NOMO-1 treated with DMSO at 0.1 percent for 48 hours (cell line): ENCODE measurements around the gene PSAPL1.
"Not testable (repeated sequence)": the region's sequence is repeated elsewhere in the genome, so short reads cannot be mapped to it uniquely, and the experiment has no call there.

Source experiments
- DNase-seq: peaks from one replicate; lab custom pipeline; 2025; ENCODE audit not compliant: unreplicated experiment; lab: John Stamatoyannopoulos, UW

Gene PSAPL1

DNA sequence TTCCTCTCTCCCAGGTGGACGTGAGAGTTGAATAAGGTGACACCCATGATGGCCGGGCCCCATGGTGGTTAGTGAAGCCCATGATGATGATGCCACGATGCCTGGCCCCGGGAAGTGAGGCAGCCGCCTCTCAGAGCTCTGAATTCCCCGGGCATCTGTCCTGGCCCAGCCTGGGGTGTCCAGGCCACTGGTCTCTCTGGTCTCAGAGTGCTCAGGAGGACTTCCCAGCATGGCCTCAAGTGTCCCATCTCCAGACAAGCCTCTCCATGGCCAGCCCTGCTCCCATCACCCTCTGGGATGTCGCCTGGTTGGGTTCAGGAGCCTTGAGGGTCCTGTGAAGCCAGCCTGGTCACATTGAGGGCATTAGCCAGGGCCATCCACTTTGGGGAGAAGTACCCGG, 24.7 kb upstream of the PSAPL1 start:
- no peak for DNase-seq

DNA sequence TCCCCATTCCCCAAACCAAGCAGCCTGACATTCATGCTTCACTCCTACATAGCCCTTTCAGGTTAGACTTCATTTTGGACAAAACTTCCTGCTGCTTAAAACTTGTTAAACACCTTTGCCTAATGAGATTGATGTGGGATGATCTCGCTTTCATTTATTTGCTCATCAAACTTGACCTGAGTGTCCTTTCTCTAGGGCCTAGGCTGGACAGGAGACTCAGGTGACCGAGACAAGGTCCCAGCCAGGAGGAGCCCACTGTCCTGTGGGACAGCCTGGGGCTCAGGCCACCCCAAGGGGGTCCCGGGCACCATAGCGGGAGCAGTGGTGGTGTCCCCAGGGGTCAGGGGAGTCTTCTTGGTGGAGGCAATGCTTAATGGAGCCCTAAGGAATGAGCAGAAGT, 23.7 kb upstream of the PSAPL1 start:
- no peak for DNase-seq

DNA sequence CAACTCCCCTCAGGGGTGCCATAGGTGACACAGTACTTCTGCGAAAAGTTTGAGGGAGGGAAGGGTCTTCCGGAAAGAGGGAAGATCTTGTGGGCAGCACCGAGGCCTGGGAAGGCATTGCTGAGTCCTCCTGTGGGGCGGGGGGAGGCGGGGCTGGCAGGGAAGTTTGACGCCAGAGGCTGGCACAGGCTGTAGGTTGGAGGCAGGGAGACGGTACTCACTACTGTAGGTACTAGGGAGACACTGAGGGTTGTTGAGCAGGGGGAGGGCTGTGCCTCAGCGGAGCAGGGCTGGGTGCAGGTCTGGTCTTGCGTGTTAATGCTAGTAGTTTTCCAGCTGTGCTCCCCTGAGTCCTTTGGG, 23.3 kb upstream of the PSAPL1 start:
- no peak for DNase-seq

DNA sequence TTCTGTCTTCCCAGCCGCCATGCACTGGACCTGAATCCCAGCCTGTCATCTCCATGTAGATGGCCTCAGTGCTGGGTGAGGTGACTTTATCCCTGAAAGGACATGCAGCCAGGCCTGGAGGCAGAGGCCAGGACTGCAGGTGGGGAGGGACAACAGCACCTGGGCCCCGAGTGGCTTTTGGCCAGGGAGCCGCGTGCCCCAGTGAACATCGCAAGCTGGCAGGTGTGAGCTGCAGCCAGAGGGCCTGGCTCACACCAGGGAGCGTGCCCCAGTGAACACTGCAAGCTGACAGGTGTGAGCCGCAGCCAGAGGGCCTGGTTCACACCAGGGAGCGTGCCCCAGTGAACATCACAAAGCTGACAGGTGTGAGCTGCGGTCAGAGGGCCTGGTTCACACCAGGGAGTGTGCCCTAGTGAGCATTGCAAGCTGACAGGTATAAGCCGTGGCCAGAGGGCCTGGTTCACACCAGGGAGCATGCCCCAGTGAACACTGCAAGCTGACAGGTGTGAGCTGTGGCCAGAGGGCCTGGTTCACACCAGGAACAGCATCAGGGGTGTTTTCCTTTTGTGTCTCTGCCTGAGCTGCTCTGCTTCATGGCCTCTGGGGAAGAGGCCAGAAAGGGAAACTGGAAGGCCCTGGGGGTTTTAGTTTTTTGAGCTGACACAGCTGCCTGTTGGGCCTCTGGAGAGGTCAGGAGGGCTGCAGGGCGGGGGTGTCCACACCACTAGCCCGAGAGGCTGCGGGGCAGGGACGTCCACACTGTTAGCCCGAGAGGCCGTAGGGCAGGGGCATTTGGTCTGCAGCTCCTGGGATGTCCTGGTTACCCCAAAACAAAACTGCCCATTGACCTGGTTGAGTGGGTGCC, 22.7 kb upstream of the PSAPL1 start:
- no peak for DNase-seq

DNA sequence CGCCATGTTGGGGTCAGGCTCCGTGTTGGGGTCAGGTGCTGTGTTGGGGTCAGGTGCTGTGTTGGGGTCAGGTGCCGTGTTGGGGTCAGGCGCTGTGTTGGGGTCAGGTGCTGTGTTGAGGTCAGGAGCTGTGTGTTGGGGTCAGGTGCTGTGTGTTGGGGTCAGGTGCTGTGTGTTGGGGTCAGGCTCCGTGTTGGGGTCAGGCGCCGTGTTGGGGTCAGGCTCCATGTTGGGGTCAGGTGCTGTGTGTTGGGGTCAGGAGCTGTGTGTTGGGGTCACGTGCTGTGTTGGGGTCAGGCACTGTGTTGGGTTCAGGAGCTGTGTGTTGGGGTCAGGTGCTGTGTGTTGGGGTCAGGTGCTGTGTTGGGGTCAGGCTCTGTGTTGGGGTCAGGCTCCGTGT, 18.1 kb upstream of the PSAPL1 start:
- not testable (repeated sequence) for DNase-seq

DNA sequence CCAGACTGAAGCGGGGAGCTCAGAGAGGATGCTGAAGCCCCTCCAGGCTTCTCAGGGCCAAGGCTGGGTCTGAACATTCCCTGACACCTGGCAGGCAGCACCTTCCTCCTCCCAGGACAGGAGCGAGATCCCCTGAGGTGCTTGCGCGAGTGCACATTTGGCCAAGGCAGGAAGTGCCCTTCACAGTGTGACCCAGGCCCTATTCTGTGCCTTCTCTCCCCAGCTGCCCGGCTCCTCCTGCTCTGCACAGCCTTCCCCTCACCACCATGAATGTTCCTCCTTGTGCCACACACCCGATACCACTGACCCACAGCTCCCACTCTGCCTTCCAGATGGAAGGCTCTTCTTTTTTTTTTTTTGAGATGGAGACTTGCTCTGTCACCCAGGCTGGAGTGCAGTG, 17.1 kb upstream of the PSAPL1 start:
- no peak for DNase-seq

DNA sequence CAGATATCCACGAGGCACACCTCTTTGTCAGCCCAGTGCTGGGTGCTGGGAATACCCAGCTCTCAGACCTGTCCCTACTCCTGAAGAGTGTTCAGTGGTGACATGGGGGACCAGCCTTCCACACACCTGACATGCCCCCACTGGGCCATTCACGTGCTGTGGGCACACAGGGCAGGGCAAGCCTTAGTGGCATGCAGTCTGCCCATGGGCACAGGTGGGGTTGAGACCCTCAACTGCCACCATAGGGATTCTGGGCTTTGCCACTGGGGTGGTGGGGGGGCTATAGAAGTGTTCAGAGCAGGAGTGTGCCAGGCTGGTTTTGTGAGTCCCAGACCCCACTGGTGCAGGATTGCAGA, 16.7 kb upstream of the PSAPL1 start:
- no peak for DNase-seq

DNA sequence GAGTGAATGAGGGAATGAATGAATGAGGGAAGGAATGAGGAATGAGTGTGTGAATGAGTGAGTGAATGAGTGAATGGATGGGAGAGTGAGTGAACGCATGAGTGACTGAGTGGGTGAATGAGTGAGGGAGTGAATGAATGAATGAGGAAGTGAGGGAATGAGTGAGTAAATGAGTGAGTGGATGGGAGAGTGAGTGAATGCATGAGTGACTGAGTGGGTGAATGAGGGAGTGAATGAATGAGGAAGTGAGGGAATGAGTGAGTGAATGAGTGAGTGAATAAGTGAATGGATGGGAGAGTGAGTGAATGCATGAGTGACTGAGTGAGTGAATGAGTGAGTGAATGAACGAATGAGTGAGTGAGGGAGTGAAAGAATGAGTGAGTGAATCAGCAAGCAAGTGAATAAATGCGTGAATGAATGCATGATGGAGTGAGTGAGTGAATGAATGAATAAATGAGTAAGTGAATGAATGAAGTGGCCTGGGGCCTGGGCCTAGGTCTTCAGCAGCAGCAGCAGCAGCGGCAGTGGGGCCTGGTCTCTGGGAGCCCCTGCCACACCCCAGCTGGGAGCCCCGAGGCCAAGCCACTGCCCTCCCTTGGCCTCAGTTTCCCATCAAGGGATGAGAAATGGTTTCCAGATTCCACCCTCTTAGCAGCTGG, 16.2 kb upstream of the PSAPL1 start:
- DNase-seq = no peak

DNA sequence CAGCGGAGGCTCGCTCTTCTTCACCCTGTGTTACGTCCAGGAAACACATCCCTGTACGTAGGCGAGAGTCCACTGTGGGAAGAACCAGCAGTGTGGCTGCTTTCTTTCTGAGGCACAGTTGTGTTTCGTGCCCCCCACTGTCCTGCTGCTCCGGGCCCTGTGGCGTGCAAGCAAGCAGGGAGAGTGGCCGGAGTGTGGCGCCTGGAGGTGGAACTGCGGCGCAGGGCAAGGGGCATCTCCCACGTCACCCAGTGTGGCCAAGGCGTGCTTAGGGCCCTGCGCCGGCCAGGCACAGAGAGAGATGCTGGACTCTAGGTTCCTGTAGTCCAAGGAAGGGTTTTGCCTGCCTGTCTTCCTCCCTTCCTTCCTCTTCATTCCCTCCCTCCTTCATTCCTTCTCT, 13.3 kb upstream of the PSAPL1 start:
- DNase-seq = no peak

DNA sequence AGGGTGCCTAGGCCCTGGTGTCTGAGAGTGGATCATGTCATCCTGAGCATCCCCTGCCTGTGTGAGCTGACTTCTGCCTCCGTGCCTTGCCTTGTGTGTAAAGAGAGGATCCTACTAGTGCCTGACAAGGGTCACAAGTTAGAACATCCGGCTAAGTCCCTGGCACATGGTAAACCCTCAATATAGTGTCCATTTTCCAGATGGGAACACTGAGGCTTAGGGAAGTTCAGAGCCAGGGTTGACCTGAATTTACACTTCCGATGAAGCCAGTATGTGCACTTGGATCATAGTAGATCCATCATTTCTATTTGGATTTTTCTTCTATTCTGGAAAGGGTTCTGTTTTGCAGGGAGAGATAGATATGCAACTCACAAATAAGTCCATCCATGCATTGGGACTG, 12.5 kb upstream of the PSAPL1 start:
- DNase-seq = no peak

DNA sequence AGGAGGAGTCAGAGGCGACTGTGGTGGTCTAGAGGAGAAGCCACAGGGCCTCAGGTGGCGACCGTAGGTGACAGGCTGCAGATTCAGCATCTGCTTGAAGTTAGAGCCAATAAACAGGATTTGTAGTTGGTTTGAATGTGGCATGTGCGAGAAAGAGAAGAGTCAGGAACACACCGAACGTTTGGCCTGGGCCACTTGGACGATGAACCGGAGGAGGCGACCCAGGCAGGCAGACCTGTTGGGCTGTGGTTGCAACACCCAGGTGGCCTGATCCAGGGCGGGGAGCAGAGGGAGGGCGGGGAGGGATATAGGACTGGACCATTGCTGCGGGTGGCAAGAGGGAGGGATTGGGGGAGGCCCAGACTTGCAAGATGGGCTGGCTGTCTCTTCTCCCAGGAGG, 10.0 kb upstream of the PSAPL1 start:
- DNase-seq = no peak

DNA sequence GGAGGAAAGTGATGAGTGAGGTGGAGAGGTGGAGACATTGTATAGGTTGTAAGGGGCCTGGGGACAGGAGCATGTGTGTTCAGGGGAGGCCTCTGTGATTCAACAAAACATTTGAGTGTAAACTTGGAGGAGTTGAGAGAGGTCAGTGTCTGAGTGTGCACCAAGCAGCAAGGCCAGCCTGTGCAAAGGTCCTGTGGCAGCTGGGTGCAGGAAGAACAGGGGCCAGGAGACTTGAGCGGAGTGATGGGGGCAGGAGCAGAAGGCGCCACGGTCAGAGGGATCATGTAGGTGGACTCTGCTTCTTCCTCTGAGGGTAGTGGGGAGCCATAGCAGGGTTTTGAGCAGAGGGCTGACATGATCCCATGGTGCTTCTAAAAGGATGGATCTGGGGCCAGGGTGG, 9.6 kb upstream of the PSAPL1 start:
- no peak for DNase-seq

DNA sequence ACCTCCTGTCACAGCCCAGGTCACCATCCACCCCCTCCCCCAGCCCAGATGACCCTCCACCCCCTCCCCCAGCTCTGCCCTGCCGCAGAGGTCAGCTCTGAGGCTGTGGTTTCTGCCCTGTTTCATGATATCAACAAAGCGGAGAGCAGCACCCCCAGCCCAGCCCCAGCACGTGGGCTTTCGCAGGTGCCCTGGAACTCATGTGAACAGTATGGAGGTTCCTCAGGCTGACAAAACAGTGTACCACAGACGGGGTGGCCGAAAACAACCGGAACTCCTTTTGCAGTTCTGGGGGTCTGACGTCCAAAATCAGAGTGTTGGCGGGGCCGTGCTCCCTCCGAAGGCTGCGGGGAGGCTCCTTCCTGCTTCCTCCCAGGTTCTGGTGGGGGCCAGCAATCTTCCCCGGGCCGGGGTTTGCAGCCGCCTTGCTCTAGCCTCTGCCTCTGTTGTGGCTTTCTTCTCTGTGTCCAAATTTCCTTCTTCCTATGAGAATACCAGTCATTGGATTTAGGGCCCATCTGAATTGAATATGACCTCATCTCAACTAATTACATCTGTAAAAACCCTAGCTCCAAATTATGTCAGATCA, 7.9 kb upstream of the PSAPL1 start:
- DNase-seq = no peak

DNA sequence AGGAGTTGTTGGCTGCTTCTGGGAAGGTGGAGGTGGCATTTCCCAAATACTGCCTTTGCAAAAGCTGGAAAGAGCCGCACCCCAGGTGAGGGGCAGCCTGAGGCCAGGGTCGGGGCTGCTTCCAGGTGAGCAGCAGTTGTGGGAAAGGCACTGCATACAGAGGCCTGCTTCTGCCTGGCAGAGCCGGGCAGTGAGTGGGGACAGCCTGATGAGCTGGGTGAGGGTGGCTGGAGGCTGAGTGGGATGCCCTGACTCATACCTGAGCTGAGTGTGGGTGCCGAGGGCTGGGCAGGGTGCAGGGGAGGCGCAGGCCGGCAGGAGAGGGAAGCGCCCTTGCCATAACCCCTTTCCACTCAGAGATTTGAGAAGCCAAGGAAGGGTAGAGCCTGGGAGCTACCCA, 6.5 kb upstream of the PSAPL1 start:
- DNase-seq = no peak

DNA sequence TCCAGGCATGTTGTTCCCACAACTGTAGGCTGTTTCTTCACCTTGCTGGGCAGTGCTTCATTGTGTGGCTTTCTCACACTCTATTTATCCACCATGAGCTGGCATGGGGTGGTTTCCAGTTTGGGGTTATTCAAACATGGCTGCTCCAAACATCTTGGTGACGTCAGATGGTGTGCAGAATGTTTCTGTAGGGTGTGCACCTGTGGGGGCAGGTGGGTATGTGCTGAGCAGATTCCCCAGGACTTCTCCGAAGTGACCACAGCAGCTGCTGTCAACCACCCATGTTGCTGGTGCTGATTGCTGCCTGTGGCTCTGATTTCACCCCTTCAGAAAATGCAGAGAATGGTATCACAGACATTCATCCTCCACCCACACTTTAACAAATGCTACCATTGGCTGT, 5.0 kb upstream of the PSAPL1 start:
- no peak for DNase-seq

DNA sequence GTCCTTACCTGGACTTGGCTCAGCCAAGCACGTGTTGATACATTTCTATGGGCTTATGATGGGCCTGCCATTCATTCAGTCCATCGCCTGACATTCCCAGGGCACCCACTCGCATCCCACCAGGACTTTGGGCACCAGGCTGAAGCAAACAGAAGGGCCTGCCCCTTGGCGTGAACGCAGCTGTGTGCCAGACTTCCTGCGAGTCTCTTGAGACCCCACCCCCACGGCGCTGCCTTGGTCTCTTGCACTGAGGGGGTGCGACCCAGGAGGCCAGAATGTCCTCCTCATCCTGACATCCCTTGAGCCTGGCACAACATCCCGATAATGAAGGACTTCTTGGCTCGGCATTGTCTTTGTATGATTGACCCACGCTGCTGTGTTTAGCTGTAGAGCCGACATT, 1.5 kb upstream of the PSAPL1 start:
- DNase-seq = no peak

DNA sequence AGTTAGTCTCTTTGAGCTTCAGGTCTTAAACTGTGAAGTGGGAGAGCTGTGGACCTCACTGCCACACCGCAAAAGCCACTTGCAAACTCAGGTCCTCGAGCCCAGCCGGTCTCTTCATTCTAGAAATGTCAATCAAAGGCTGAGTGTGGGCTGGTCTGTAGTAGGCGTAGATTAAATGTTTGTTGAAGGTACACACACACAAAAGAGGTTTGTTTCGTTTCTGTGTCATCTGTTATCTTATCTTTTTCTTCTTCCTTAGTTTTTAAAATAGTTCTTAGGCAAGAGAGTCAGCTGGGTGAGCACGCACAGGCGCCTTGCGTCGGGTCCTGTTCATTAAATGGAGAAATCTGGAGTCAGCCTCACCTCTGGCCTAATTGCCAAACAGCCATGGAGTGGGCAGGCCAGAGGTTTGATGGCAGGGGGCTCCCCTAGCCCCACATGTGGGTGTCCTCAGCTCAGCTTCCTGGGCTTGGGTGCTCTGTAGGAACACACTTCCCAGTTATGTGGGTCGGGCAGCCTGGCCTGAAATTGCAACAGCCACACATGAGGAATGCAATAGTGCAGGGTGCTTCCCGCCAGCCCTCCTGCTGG, 836 bp upstream of the PSAPL1 start:
- DNase-seq = no peak

DNA sequence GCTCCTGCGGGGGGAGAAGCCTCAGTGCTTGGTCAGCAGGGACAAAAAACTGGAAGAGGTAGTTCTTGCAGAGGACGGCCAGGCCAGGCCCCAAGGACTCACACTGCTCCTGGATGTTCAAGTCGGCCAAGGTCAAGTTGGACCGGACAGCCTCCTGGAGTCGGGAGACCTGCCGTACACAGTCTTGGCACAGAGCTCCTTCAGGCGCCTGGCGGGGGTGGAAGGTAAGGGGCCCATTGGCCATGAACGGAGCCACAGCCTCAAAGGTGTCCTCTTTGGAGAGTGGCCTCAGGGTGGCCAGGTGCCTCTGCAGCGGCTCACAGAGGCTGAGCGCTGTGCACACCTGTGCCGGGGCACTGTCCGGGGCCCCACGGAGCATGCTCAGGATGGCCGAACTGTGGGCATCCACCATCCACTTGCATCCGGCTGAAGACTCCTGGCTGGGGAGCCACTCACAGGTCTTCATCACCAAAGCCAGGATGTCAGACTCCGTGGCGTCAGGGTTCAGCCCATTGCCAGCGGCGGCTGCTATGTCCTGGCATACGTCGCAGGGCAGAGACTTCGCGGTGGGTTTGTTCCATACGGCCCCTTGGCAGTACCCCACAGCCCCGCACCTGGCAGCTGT, 477 bp downstream of the PSAPL1 start:
- DNase-seq = no peak

DNA sequence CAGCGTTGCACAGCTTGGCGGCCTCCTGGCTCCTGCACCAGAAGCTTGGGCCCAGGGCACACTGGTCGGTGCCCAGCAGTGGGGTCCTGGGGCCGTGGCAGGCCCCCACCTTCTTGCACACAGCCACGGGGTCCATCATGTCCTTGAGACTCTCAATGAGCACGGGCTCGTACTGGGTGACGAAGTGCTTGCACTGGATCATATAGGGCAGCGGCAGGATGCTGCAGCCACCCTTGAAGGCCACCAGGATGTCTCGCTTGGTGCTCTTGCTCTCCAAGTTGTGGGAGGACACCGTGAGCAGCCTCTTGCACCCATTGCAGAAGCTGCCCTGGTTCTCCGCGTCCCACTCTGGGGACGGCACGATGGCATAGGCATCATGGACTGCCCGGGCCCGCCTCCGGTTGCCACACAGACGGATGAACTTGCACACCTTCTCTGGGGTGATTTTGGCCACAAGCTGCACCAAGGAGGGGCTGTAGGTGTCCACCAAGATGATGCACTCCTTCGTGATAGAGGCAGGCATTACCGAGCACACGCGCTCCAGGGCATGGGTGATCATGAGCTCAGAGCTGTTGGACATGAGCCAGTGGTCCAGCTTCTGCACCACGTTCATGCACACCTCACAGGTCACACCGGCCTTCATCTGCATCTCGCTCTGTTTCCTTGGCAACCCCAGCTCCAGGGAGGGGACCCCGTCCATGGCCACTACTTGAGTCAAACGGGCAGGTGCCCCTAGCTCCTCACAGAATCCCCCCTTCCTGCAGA, 1.2 kb downstream of the PSAPL1 start:
- no peak for DNase-seq

DNA sequence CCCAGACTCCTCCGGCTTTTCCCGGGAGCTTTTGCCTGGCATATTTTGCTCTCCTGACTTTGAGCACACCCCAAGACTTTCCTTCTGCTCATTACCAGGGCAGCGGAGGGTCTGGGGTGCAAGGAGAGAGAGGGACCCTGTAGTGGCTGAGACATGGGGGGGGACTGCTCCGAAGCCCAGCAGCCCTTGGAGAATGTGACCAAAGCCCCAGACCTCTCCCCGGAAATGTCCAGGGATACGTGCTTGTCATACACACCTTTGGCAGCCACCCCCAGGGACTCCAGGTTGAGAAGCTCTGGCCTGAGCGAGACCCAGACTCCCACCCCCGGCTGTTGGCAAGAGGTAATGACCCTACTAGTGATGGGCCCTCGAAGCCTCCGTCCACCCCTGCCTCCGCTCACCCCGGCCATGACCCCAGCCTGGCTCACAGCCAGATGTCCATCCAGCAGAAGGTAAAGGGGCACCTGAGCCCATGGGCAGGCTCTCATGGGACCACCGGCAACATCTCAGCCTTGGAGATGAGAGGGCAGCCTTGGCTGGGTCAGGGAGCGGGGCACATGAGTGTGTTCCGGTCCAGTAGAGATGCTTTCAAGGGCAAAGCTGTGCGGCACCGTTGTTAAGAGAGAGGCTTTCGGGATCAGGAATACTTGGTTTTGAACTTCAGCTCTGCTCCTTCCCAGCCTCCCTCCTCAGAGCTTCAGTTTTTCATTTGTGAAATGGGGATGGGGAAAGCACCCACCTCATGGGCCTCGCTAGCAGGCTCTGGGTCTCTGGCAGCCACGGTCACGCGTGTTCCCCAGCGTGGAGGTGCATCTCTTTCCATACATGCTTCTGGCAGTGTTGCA, 2.0 kb downstream of the PSAPL1 start:
- DNase-seq = no peak
